A549 (cell line): ENCODE results near the gene SEPTIN10. TPM values are rescaled to one million over a fixed set of nuclear protein-coding genes. Genes with fewer than 3 reads are reported as not detected.

Source experiments
- ATAC-seq, 2 experiments: fragments of 200-7000 bp in 1 of 2; fragments of >200 bp in 1 of 2; cut with Nextera tagmentation in 1 of 2; cut with Tn5 transposase in 1 of 2; 3 replicates each; pipeline versions ENCODE4 v1.8.0 to v1.9.1; 2018 to 2020; ENCODE audit warnings: mild to moderate bottlenecking in 1 of 2, moderate library complexity in 1 of 2
- CTCF ChIA-PET: fragments of 300-600 bp; sonication (Branson Sonifier 250); formaldehyde crosslinking; extraction: SDS; loops from one replicate; lab custom pipeline; 2021; ENCODE audit warnings: antibody characterized with exemption, inconsistent platforms; lab: Yijun Ruan, JAX
- POLR2A ChIA-PET: fragments of 350-600 bp; formaldehyde crosslinking; extraction: SDS; loops from one replicate; lab custom pipeline; 2021; ENCODE audit warnings: antibody characterized with exemption, inconsistent platforms; lab: Yijun Ruan, JAX
- DNase-seq, 2 experiments: peaks; one replicate each; pipeline versions ENCODE4 v3.0.0 to v3.0.0-alpha.2; 2011 to 2016; ENCODE audit warnings: low read depth in 1 of 2, low spot score in 1 of 2
- FAIRE-seq: peaks from 2 replicates; lab custom pipeline; 2011; peaks lifted over from hg19 to GRCh38; lab: Jason Lieb, UNC
- H3K27ac ChIP-seq, 2 experiments: fragments of >200 bp; sonication (Bioruptor Twin); formaldehyde crosslinking; 3 replicates each; pipeline ENCODE4 v1.5.1; 2016 to 2017
- H3K4me1 ChIP-seq: fragments of >200 bp; sonication (Bioruptor Twin); formaldehyde crosslinking; 3 replicates; pipeline ENCODE4 v1.6.1; 2016
- H3K4me2 ChIP-seq: fragments of >200 bp; sonication (Bioruptor Twin); formaldehyde crosslinking; 3 replicates; pipeline ENCODE4 v1.6.1; 2016
- H3K4me3 ChIP-seq: fragments of >200 bp; sonication (Bioruptor Twin); formaldehyde crosslinking; 3 replicates; pipeline ENCODE4 v1.5.1; 2016
- H3K9me3 ChIP-seq: fragments of >200 bp; sonication (Bioruptor Twin); formaldehyde crosslinking; 3 replicates; pipeline ENCODE4 v1.6.1; 2016
- CEBPB ChIP-seq, 2 experiments: fragments of >200 bp in 1 of 2; sonication (Bioruptor Twin) in 1 of 2; formaldehyde crosslinking in 1 of 2; IDR thresholded peaks; 2 replicates each; pipeline ENCODE4 v1.6.1; 2012 to 2016
- FOSL2 ChIP-seq, 2 experiments: fragments of 450-650 bp in 1 of 2; fragments of >200 bp in 1 of 2; sonication (Bioruptor Twin) in 1 of 2; formaldehyde crosslinking; IDR thresholded peaks; 2 replicates each; pipeline versions ENCODE4 v1.5.0 to v1.6.1; 2016 to 2020; ENCODE audit warnings: mild to moderate bottlenecking in 1 of 2, moderate library complexity in 1 of 2
- KDM1A ChIP-seq: fragments of 200-600 bp; sonication (generic); IDR thresholded peaks from 2 replicates; pipeline ENCODE4 v1.6.1; 2016; ENCODE audit warnings: low read depth, mild to moderate bottlenecking
- MAFK ChIP-seq: fragments of 450-650 bp; IDR thresholded peaks from 2 replicates; pipeline ENCODE4 v1.6.1; 2014; ENCODE audit not compliant: partially characterized antibody
- NR3C1 ChIP-seq: fragments of >200 bp; sonication (Bioruptor Twin); formaldehyde crosslinking; IDR thresholded peaks from 3 replicates; pipeline ENCODE4 v1.6.1; 2017
- RAD21 ChIP-seq, 2 experiments: fragments of >200 bp in 1 of 2; sonication (Bioruptor Twin) in 1 of 2; formaldehyde crosslinking in 1 of 2; IDR thresholded peaks in 1 of 2; conservative IDR thresholded peaks in 1 of 2; 2 replicates in 1 of 2; 3 replicates in 1 of 2; pipeline ENCODE4 v1.6.1; 2012 to 2018; ENCODE audit warnings: inconsistent platforms in 1 of 2
- RFX5 ChIP-seq: fragments of 450-650 bp; IDR thresholded peaks from 2 replicates; pipeline ENCODE4 v1.7.1; 2014; ENCODE audit warnings: antibody characterized with exemption, mild to moderate bottlenecking, moderate library complexity
- SMC3 ChIP-seq: fragments of >200 bp; sonication (Bioruptor Twin); formaldehyde crosslinking; IDR thresholded peaks from 3 replicates; pipeline ENCODE4 v1.6.1; 2018; ENCODE audit warnings: inconsistent platforms
- ZC3H11A ChIP-seq: fragments of 450-650 bp; IDR thresholded peaks from 2 replicates; pipeline ENCODE4 v1.6.1; 2014; ENCODE audit warnings: antibody characterized with exemption, mild to moderate bottlenecking
- WGBS: methylation state at CpG from one replicate; pipeline ENCODE4 v1.1.6; 2017; ENCODE audit errors: missing lambda C conversion rate; 5-methylcytosine and 5-hydroxymethylcytosine counted together
- polyA plus RNA-seq, 4 experiments: library from polyadenylated mRNA; depleted of rRNA in 3 of 4; stranded (reverse); fragments of >200 nt; fragmentation: RNase III in 1 of 4; extraction: RNeasy Plus Mini Kit Qiagen cat#74134 plus additional on column Dnase treatment in 1 of 4; gene quantifications; 2 replicates in 3 of 4; 3 replicates in 1 of 4; pipeline ENCODE4 v1.2.3, GENCODE V29; 2011 to 2017
- TF ChIP-seq, protein P1 (sequence below): fragments of >200 bp; sonication (Bioruptor Twin); formaldehyde crosslinking; IDR thresholded peaks from 3 replicates; pipeline ENCODE4 v1.5.1; 2016

Gene SEPTIN10
- polyA plus RNA-seq, 2 of the 4 experiments (the other 2 are of a cell fraction): 87.6 to 95.0 TPM

DNA sequence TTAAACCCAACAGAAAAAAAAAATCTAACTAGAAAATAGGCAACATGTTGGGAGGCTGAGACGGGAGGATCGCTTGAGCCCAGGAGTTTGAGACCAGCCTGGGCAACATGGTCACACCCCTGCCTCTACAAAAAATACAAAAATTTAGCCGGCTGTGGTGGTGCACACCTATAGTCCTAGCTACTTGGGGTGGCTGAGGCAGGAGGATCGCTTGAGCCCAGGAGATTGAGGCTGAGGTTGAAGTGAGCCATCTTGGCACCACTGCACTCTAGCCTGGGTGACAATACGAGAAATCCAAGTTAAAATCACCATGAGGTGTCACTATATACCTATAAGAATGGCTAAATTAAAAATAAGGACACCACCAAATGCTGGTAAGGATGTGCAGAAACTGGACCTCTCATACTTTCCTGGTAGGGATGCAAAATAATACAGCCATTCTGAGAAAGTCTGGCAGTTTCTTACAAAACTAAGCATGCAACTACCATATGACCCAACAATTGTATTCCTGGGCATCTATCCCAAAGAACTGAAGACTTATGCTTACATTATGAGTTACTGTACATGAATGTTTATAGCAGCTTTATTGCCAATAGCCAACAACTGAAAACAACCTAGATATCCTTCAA is 2.2 kb downstream of the SEPTIN10 start:
- POLR2A ChIA-PET: no interaction called here
- ATAC-seq (no peak), FAIRE-seq (no peak), DNase-seq (peak in 1 of 2 experiments; percentile 51)
- CTCF ChIA-PET: interaction anchor here (1.0 to 4.9 kb wide), 3 partner anchors 66 to 125 kb away, joined by 4 to 37 read pairs (median 10); no protein-coding TSS in a partner anchor
- TF ChIP-seq, protein P1, sequence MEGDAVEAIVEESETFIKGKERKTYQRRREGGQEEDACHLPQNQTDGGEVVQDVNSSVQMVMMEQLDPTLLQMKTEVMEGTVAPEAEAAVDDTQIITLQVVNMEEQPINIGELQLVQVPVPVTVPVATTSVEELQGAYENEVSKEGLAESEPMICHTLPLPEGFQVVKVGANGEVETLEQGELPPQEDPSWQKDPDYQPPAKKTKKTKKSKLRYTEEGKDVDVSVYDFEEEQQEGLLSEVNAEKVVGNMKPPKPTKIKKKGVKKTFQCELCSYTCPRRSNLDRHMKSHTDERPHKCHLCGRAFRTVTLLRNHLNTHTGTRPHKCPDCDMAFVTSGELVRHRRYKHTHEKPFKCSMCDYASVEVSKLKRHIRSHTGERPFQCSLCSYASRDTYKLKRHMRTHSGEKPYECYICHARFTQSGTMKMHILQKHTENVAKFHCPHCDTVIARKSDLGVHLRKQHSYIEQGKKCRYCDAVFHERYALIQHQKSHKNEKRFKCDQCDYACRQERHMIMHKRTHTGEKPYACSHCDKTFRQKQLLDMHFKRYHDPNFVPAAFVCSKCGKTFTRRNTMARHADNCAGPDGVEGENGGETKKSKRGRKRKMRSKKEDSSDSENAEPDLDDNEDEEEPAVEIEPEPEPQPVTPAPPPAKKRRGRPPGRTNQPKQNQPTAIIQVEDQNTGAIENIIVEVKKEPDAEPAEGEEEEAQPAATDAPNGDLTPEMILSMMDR: peak; percentile 26; the same call in 2 of the 3 replicates
- no peak for TF ChIP-seq RFX5
- TF ChIP-seq RAD21 (conservative IDR thresholded peaks at IDR 0.05 in 1 of 2, IDR thresholded peaks at IDR 0.05 in 1 of 2): peak; percentile 32 to 35; a peak in 4 of 5 replicates
- peak; percentile 27; the same call in 2 of the 3 replicates for TF ChIP-seq SMC3
- Histone ChIP-seq H3K4me3 (peak overlapping the region; percentile 69), H3K27ac (peak overlapping the region; percentile 92 to 99; a peak in 5 of 6 replicates), H3K9me3 (no peaks in the 10 kb centered on the region), H3K4me1 (peaks cover 57% of the 10 kb centered on the region), H3K4me2 (peak overlapping the region; percentile 74)
- 65% methylated on average over 5 of the region's 5 CpGs for WGBS

DNA sequence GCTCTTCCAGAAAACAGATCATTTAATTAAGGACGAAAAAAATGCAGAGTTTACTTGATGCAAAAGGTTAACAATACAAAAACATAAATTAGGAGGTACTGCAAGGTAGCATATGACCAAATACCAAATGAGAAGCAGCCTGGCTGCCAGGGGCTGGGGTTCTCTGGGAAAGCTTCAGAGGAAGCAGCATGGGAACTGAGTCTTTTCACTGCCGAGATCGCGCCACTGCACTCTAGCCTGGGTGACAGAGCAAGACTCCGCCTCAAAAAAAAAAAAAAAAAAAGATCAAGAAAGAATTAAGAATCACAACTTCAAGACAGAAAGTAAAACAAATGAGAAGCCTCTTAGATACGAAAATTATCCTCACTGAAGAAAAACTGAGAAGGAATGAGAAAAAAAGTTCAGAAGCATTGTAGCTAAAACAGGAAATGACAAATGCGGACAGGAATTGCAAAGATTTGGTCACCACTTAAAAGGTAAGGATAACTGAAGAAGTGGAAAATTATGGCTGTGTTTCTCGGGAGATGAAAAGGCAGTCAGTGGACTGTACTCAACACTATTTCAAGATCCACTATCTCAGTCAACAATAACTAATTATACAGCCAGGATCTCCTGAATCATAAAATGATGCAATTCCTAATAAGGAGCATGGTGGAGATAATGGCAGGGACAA is 4.3 kb downstream of the SEPTIN10 start:
- peak overlapping the region; percentile 69 to 83 for H3K27ac ChIP-seq
- no peak for TF ChIP-seq KDM1A
- TF ChIP-seq CEBPB (IDR thresholded peaks at IDR 0.05): peak; percentile 32 to 53; a peak in 2 of 4 replicates
- no peak for TF ChIP-seq FOSL2 (IDR thresholded peaks at IDR 0.05)
- TF ChIP-seq FOSL2 (CRISPR knock-in tag; IDR thresholded peaks at IDR 0.05): peak; percentile 22; the same call in 1 of the 2 replicates
- no peak for FAIRE-seq
- peak overlapping the region; percentile 78 for H3K4me2 ChIP-seq
- ATAC-seq: no peak
- 4% methylated on average over 8 of the region's 8 CpGs for WGBS
- ChIA-PET POLR2A (interaction anchor here (0.7 kb wide), 3 partner anchors 12 to 86 kb away, joined by 3 to 5 read pairs (median 4); no protein-coding TSS in a partner anchor), CTCF (interaction anchor here (1.1 to 1.8 kb wide), 4 partner anchors 9 to 63 kb away, joined by 3 to 17 read pairs (median 3); no protein-coding TSS in a partner anchor)
- peak in 1 of 2 experiments; percentile 40 for DNase-seq
- H3K9me3 ChIP-seq: no peaks in the 10 kb centered on the region
- peaks cover 67% of the 10 kb centered on the region for H3K4me1 ChIP-seq
- H3K4me3 ChIP-seq: peak overlapping the region; percentile 28

DNA sequence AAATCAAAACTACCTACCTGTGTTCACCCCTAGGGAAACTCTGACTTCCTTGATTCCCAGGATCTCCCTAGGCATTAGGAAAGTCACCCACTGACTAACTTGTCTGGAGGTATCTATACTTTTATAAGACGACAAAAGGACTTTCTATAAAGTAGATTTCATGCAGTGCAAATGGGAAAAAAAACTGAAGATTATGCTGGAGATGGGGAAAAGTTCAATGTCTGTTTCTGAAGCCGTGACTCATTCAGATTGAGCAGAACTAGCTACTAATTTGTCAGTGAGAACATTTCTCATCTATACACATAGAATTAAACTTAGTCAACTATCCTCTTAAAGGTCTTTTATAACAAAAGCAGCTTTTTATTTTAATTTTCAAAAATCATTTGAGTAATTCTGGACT is 6.0 kb downstream of the SEPTIN10 start:
- 10% methylated on average over 2 of the region's 2 CpGs for WGBS
- POLR2A ChIA-PET: no interaction called here
- H3K4me1 ChIP-seq: peaks cover 69% of the 10 kb centered on the region

DNA sequence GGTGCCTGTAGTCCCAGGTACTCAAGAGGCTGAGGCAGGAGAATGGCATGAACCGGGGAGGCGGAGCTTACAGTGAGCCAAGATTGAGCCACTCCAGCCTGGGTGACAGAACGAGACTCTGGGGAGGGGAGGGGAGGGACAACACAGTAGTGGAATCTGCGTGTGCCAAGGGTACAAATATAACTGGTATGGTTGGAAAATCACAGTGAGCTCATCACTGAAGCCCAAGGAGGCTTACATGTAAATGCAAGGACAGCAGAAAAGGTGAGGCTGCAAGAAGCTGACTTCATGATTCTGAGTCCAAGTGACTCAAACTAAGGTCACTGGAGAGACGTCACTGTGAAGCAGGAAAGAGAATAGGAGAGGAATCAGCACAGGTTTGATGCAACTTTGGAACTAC is 9.2 kb downstream of the SEPTIN10 start:
- POLR2A ChIA-PET: interaction anchor here (1.1 kb wide), 2 partner anchors 8 to 10 kb away, joined by 3 to 6 read pairs; partner anchors contain the start of genes SEPTIN10 and SOWAHC
- 44% methylated on average over 5 of the region's 5 CpGs for WGBS
- Histone ChIP-seq H3K4me3 (no peak overlapping the region), H3K4me1 (peaks cover 52% of the 10 kb centered on the region), H3K9me3 (no peaks in the 10 kb centered on the region), H3K4me2 (peak overlapping the region; percentile 78), H3K27ac (peak overlapping the region; percentile 26 to 77; a peak in 5 of 6 replicates)
- peak; percentile 71 to 92 for ATAC-seq
- FAIRE-seq: no peak
- TF ChIP-seq NR3C1 (no peak), FOSL2 (IDR thresholded peaks at IDR 0.05) (no peak), FOSL2 (CRISPR knock-in tag; IDR thresholded peaks at IDR 0.05) (peak; percentile 29; the same call in 1 of the 2 replicates), MAFK (peak; percentile 99)
- DNase-seq: peak; percentile 38 to 79
- CTCF ChIA-PET: interaction anchor here (1.2 to 4.2 kb wide), 3 partner anchors 10 to 59 kb away, joined by 3 to 18 read pairs (median 4); no protein-coding TSS in a partner anchor

More for the DNA sequence above, 6.0 kb downstream of the SEPTIN10 start:
- CTCF ChIA-PET: interaction anchor here (2.5 to 4.2 kb wide), 2 partner anchors 62 to 128 kb away, joined by 9 to 18 read pairs; no protein-coding TSS in a partner anchor
- no peak for DNase-seq
- Histone ChIP-seq H3K27ac (peak overlapping the region; percentile 69 to 83), H3K9me3 (no peaks in the 10 kb centered on the region), H3K4me3 (0 out of 3 replicates have a peak overlapping the region, but pooled peaks have one; percentile 4), H3K4me2 (peak overlapping the region; percentile 78)
- TF ChIP-seq ZC3H11A (no peak), FOSL2 (IDR thresholded peaks at IDR 0.05) (no peak), FOSL2 (CRISPR knock-in tag; IDR thresholded peaks at IDR 0.05) (peak; percentile 61)
- no peak for FAIRE-seq
- ATAC-seq: no peak
